G401.6 (cell line): ENCODE measurements around the gene TBX6.
A peak's percentile ranks its signal among the peaks of the same experiment; 100 is the strongest.
"Not testable (repeated sequence)": the region's sequence is repeated elsewhere in the genome, so short reads cannot be mapped to it uniquely, and the experiment has no call there.

Experiments
- FAIRE-seq: peaks from 2 replicates; lab custom pipeline; 2012; peaks lifted over from hg19 to GRCh38; lab: Jason Lieb, UNC

TBX6 gene

DNA sequence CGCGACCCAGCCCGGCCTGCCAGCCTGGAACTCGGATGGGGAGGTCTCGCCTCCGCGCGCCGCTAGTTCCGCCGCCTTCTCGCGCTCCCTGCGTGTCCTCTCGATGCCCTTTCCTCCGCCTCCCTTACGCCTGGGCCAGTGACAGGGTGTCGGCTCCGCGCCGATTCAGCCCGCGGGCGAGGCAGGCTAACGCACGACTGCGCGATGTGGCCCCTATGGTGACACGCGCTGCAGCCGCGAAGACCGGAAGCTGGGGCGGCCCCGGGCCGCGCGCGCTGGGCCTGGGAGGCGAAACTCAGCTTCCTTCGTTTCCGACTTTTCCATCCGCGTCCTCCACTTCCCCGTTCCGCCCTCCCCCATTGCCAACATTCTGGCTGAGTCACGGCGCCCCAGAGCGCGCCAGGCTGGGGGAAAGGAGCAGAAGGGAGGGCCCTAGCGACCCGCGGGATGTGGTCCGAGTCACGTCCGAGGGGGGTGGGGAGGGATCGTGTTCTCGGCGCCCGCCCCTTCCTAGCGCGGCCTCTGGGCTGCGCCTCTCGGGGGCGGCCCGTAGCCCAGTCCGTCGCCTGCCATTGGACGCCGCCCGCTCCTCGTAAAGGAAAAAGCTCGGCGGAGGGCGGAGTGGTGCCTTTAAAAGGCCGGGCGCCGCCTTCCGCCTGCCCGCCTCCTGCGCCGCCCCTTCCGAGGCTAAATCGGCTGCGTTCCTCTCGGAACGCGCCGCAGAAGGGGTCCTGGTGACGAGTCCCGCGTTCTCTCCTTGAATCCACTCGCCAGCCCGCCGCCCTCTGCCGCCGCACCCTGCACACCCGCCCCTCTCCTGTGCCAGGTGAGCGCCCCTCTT is 26.4 kb downstream of the TBX6 start, which contains the start of gene ALDOA:
Gene ALDOA (plus strand): TSS at position 659 of the 841 bp plus-strand sequence. CDS start 1,138 bp downstream, outside the sequence.
- FAIRE-seq = peak; percentile 95

DNA sequence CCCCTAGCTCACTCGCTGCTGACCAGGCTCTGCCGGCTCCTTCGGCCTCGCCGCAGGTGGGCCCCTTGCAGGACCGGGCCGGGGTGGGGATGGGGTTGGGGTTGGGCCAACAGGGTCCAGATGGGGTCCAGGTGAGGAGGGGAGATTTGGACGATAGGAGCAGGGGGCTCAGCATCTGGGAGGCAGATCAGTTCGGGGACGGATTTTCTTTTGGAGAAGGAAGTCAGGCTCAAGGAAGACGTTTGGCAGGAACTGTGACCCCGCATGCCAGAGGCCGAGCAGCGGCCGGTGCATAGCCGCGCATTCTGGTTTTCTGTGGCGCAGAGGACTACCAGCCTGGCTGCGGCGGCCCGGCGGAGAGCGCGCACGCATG is 27.0 kb downstream of the TBX6 start:
- no peak for FAIRE-seq

DNA sequence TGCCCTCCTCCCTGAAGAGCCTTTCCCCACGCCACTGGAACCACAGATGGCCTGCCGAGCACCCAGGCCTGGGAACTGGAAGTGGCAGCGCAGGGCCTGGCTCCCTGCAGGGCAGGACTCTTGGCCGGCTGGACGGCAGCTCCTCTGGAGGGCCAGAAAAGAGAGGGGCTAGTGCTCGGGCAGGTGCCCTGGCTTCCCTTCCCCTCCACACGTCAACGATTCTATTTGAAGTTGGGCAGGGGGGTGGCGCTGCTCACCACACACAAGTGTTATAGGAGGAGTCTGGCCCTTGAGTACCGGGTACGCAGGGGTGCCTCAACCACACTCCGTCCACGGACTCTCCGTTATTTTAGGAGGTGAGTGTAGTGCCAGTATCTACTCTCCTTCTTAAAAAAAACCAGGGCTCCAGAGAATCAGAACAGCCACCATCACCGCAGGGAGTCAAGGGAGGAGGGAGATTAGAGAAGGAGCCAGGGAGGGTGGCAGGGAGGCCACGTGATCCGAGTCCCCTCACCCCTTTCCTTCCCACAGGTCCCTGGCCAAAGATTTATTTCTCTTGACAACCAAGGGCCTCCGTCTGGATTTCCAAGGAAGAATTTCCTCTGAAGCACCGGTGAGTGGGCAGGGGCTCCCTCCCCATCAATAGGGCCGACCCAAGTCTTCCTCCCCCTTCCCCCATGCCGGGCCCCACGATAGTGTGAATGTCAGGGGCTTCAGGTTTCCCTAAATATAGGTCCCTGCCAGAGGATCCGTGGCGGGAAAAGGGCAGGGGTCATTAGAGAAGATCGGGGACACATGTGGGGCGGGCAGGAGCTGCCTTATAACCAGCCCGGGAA is 27.6 kb downstream of the TBX6 start:
- no peak for FAIRE-seq

DNA sequence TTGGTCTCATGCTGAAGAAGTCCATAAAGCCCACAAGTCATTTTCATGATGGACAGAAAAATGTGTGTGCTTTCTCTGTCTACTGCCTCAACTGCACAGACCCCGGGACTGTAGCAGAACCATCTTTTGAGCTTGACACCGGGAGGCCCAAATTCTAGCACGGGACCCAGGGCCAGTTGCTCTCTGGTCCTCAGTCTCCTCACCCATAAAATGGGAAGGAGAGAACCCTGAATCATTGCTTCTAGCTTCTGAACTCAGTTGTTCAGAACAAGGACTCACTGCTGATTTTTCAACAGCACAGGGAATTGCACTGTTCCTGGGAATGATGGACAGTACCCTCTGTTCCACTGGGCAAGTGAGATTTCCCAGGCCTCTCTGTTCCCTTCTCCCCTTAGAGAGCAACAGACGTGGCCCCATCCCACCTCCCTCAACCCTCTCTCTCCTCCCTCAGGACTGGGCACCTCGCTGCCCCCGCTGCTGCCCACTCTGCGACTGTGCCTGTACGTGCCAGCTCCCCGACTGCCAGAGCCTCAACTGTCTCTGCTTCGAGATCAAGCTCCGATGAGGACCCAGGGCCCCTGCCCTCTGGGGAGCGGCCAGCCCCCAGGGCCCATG is 28.3 kb downstream of the TBX6 start:
- FAIRE-seq = no peak

DNA sequence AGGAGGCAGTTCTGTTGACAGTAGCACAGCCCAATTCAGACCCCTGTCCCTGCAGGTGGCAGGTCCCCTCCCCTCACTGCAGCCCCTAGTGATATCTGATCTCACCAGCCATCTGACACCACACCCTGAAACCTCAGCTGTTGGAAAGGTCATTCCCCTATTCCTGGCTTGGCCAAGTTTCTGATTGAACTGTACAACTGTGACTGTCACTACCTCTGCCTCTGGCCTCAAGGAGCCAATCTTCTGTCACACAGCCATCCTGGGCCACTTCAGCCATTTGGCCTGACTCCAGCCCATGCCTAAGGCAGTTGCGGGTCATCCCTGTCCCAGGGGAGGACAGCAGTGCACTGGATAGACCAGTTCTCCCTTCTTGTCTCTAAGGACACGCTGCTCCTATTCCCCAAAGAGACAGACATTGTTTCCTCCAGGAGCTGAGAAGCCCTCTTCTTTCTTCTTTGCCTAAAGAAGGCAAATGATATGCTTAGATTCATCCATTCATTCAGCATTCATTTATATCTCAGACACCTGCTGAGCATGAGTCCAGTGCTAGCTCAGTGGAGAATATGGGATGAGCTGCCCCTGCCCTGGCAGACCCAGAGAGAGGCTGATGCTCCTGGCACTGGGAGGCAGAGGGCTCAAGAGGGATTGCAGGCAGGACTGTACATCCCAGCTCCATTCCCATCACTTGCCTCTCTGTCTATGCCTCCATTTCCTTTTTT is 30.7 kb downstream of the TBX6 start:
- FAIRE-seq = no peak

DNA sequence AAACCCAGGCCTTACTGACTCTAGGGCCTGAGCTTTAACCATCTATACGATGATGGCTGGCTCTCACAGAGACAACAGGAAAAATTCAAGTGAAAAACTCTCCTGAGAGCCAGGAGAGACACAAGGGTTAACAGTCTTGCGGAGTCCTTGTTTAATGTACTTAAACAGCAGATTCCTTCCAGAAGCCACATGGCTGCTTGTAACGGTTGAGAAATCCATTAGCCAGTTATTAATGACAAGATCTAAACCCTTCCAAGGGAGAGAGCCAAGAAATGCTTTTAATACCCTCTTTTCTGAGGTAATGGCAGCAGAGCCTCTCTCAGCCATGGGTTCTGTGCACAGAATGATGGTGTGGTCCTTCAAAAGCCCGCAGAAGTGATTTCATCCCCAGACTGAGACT is 31.4 kb downstream of the TBX6 start:
- FAIRE-seq = no peak

DNA sequence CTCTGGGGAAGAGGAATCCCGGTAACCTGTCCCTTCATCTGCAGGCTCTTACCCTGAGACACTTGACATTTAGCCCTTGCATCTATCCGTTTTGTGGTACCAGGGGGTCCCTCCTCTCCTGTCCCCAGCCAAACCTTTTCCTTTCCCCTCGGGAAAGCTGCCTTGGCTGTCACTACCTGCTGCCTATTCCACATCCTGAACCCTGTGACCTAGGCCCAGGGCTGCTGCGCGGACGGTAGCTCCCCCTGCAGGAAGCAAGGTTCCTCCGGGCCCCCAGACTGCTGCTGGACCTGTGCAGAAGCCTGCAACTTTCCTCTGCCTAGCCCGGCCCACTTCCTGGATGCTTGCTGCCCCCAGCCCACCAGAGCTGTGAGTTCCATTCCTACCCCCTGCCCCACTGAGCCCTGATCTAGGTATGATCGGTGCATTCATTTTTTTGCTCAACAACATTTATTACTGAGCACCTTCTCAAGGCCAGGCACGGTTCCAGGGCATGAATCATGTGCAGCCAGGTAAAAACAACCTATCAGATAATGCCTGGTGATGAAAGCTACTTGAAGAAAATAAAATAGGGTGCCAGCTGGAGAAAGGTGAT is 36.7 kb downstream of the TBX6 start:
- FAIRE-seq = no peak

DNA sequence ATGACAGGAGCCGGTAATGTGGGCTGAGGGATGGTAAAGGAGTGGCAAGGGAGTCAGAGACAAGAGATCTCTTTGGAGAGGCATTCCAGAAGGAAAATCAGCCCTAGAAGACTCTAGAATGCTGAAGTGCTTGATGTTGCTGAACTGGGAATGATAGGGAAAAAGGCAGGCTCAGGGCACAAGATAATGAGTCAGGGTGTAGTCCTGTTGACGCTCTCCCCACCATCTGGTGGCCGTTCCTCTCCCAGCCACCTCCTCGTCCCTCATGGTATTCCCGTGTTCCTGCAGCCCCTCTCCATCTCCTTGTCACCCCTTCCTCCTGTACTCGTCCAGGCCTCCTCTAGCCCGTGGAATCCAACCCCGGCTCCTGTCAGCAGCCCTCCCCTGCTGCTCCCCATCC is 37.3 kb downstream of the TBX6 start:
- no peak for FAIRE-seq

DNA sequence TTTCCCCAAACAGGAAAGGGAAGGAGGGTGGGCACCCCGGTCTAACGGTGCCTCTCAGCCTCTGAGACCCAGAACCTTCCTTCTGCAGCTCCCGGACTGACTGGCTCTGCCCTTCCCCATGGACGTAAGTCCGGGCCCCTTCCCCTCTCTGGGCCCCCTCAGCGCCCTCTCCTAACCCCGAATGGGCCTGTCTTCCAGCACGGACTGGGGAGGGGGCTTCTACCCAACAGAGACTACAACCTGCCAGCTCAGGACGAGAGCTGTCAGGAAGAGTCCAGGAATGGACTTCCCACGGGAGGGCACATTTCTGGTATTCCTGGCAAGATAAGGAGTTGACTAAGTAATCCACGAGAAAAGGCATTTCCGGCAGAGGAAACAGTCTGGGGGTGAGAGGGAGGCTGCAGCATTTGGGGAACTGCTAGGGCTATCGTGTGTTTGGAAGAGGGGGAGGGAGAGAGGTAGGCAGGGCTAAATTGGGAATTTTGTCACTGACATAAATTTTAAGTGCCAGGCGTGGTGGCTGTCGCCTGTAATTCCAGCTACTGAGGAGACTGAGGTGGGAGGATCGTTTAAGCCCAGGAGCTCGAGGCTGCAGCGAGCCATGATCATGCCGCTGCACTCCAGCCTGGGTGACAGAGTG is 38.2 kb downstream of the TBX6 start:
- no peak for FAIRE-seq

DNA sequence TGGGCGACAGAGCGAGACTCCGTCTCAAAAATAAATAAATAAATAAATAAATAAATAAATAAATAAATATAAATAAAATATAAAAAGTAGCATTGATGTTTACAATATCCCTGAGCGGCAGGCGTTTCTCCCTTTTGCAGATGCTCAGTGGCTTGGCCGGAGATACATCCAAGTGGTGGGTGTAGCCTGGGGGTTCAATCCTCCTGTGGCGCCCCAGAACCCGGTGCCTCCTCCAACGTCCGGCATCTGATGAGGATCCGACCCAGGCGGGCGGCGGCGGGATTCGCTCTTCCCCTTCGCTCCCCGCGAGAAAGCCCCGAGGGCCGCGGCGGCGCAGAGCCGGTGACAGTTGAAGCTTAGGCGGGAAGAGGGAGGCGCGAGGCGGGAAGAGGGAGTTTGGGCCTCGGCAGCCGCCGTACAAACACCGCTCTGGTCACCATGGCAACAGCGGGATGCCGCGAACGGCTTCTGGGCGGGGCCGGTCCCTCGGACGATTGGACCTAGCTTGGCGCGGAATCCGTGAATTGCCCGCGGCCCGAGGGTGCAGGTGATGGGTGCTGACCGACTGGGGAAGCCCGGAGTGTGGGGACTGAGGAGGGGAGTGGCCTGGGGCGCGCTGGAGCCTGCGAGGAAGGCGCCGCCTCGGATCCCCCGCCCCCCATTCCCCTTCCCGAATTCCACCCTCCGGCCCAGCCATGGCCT is 38.9 kb downstream of the TBX6 start:
- FAIRE-seq = peak; percentile 70

DNA sequence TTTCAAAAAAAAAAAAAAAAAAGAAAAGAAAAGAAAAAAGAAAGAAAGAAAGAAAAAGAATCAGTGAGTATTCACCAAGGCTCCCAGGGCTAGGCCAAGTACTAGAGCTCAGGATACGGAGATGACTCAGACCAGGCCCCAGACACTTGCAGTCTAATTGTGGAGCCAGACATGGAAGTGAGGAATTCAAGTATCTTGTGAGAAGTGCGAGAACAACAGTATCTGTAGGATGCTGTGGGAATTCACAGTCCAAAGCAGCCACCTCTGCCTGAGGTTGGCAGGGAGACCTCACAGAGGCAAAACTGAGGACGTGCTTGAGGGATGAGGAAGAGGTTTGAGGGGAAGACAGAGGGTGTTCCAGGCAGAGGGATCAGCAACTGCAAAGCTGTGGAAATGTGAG is 40.2 kb downstream of the TBX6 start:
- FAIRE-seq = no peak

DNA sequence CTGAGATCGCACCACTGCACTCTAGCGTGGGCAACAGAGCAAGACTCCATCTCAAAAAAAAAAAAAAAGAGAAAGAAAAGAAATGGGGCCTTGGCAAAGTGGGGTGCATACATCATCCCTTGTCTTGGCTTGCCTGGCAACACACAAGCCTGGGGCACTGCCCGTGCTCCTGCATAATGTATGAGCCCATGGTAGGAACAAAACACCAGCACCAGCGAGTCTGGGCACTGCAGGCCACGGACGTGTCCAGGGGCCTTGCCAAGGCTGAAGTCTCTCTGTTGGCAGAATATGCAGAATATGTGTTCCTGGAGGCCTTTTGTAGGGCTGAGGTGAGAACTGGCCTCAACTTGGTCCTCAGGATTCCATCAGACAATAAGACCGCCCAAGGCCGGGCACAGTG is 41.9 kb downstream of the TBX6 start:
- no peak for FAIRE-seq

DNA sequence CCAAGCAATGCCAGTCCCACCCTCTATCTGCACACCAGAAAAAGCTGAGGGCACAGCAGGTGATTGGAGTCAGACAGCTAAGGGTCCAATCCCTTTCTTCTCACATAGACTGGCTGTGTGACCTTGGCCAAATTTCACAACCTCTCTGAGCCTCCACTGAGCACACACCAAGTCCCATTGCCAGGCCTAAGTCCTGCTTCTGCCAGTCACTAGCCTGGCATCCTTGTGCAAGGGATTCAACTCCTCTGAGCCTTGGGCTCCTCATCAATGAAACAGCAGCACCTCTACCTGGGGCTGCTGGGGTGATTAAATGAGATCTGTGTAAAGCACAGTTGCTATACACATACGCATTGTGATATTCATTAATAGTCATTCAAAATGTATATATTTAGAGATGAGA is 45.1 kb downstream of the TBX6 start:
- FAIRE-seq = no peak

DNA sequence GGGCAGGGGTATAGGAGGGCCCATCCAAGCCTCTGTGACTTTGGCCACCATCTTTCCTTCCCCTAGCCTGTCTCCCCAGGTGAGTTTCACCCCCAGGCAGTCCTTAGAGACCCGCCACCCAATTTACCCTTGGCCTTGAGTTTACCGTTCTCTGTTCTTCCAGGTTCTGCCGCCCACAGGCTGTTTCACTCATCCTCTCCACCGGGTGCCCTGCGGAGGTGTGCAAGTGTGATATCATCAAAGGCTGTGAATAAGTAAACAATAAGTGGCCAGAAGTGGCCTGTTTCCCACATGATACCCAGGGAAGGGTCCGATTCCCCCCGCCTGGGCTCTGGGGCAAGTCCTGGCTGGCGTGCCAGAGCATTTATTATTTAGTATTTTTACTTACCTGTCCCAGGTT is 45.5 kb downstream of the TBX6 start:
- FAIRE-seq = no peak

DNA sequence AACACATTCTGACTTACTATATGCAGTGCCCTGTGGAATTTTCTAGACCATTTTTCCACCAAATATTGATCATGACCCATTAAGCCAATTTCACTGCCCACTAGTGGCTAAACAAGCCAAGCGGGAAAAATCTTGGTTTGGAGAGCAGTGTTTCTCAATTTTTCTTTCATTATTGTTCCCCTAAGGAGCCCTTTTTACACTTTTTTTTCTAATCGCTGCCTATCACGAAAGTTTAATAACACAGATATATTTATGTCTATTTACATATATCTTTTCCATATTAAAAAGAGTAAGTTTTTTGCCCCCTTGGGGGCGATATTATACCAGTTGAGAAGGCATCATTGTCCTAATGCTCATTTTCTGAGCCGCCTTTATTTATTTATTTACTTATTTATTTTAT is 49.9 kb downstream of the TBX6 start:
- FAIRE-seq = peak; percentile 90

DNA sequence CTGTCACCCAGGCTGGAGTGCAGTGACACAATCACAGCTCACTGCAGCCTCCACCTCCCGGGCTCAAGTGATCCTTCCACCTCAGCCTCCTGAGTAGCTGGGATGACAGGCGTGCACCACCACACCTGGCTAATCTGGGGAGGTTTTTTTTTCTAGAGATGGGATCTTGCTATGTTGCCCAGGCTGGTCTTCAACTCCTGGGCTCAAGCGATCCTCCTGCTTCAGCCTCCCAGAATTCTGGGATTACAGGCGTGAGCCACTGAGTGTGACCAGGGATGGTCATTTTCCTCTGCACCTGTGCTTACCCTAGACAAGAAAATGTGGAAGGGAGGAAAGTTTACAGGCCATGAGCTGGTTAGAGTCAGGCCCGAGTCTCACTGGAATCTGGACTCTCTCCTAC is 51.0 kb downstream of the TBX6 start:
- not testable (repeated sequence) for FAIRE-seq

DNA sequence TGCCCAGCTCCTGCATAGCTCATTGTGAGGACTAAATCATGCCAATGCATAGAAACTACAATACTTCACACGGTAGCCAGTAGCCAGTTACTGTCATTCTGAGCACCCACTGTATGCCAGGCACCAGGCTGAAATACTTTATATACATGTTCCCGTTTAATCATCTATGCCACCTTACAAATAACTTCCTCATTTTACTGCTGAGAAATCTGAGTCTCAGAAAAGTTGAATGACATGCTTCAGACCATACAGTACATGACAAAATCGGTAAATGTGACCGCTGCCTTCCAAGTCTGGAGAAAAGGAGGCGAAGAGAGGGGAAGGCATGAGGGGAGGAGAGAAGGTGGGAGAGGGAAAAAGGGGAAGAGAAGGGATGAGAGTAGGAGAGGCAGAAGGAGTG is 51.5 kb downstream of the TBX6 start:
- no peak for FAIRE-seq
